Loucy (cell line): ENCODE data around the gene P2RX3.

Experiments used
- H2AFZ ChIP-seq: fragments of 200-600 bp; sonication (generic); 2 replicates; pipeline ENCODE4 v1.6.0; 2016; ENCODE audit warnings: antibody characterized with exemption, mild to moderate bottlenecking, low read length, moderate library complexity
- H3F3A ChIP-seq: fragments of 200-600 bp; 2 replicates; pipeline ENCODE4 v1.6.0; 2016; ENCODE audit warnings: antibody characterized with exemption, low read depth, mild to moderate bottlenecking
- H3K27me3 ChIP-seq: fragments of 200-600 bp; sonication (generic); 2 replicates; pipeline ENCODE4 v1.6.1; 2014; ENCODE audit warnings: low read length, mild to moderate bottlenecking; ENCODE audit not compliant: insufficient read depth, poor library complexity, severe bottlenecking
- H3K36me3 ChIP-seq: fragments of 200-600 bp; sonication (generic); 2 replicates; pipeline ENCODE4 v1.6.1; 2016; ENCODE audit warnings: low read length; ENCODE audit not compliant: insufficient read depth
- H3K4me1 ChIP-seq: fragments of 200-600 bp; sonication (generic); 2 replicates; pipeline ENCODE4 v1.5.1; 2014; ENCODE audit warnings: low read length, mild to moderate bottlenecking; ENCODE audit not compliant: insufficient read depth, poor library complexity, severe bottlenecking
- H3K4me2 ChIP-seq: fragments of 200-600 bp; sonication (generic); 2 replicates; pipeline ENCODE4 v1.6.0; 2014; ENCODE audit warnings: antibody characterized with exemption, low read length, low read depth, mild to moderate bottlenecking; ENCODE audit not compliant: poor library complexity, severe bottlenecking
- H3K4me3 ChIP-seq: fragments of 200-600 bp; sonication (generic); 2 replicates; pipeline ENCODE4 v1.5.1; 2014; ENCODE audit warnings: low read length, mild to moderate bottlenecking, mixed read lengths; ENCODE audit not compliant: poor library complexity, severe bottlenecking
- H3K79me2 ChIP-seq: fragments of 200-600 bp; sonication (generic); 2 replicates; pipeline ENCODE4 v1.6.1; 2014; ENCODE audit warnings: low read length; ENCODE audit not compliant: insufficient read depth
- H3K9ac ChIP-seq: fragments of 200-600 bp; sonication (generic); 2 replicates; pipeline ENCODE4 v1.6.0; 2014; ENCODE audit warnings: mild to moderate bottlenecking, low read depth, low read length, moderate library complexity; ENCODE audit not compliant: poor library complexity, severe bottlenecking
- H3K9me2 ChIP-seq: fragments of 200-600 bp; sonication (generic); replicated peaks from 2 replicates; pipeline ENCODE4 v1.6.1; 2016; ENCODE audit warnings: low read depth, low read length, mixed read lengths
- H3K9me3 ChIP-seq: fragments of 200-600 bp; sonication (generic); 2 replicates; pipeline ENCODE4 v1.6.1; 2014; ENCODE audit warnings: mild to moderate bottlenecking, antibody characterized with exemption, low read length, low read depth; ENCODE audit not compliant: insufficient read depth
- H4K20me1 ChIP-seq: fragments of 200-600 bp; sonication (generic); 2 replicates; pipeline ENCODE4 v1.6.0; 2014; ENCODE audit warnings: antibody characterized with exemption, low read length, mild to moderate bottlenecking; ENCODE audit not compliant: insufficient read depth, poor library complexity, severe bottlenecking
- CTCF ChIP-seq: fragments of 200-600 bp; sonication (generic); conservative IDR thresholded peaks from 2 replicates; pipeline ENCODE4 v1.5.1; 2014; ENCODE audit warnings: mild to moderate bottlenecking, antibody characterized with exemption, low read length
- EZH2phosphoT487 ChIP-seq: fragments of 200-600 bp; IDR thresholded peaks from 2 replicates; pipeline ENCODE4 v1.6.1; 2018; ENCODE audit warnings: antibody characterized with exemption, mild to moderate bottlenecking, moderate library complexity, borderline replicate concordance

Gene P2RX3

GRCh38 chr11:57314221-57314973 is 23.8 kb upstream of the P2RX3 start:
- Histone ChIP-seq H3F3A (no peaks in the 10 kb centered on the region), H3K9me3 (no peaks in the 10 kb centered on the region), H3K36me3 (0 out of 2 replicates have a peak, but pooled peaks cover 5% of the 10 kb centered on the region), H2AFZ (no peak overlapping the region), H4K20me1 (no peaks in the 10 kb centered on the region), H3K79me2 (no peaks in the 10 kb centered on the region), H3K9me2 (no peaks in the 10 kb centered on the region), H3K4me2 (no peak overlapping the region), H3K4me1 (peaks cover 31% of the 10 kb centered on the region), H3K4me3 (no peak overlapping the region), H3K9ac (no peak overlapping the region), H3K27me3 (no peaks in the 10 kb centered on the region)
- TF ChIP-seq CTCF, result no peak
- TF ChIP-seq EZH2phosphoT487, result no peak

GRCh38 chr11:57315491-57315890 is 22.7 kb upstream of the P2RX3 start:
- Histone ChIP-seq H2AFZ (peak overlapping the region; percentile 36; the same call in 1 of the 2 replicates), H3K36me3 (0 out of 2 replicates have a peak, but pooled peaks cover 5% of the 10 kb centered on the region), H3K79me2 (no peaks in the 10 kb centered on the region), H3K9ac (peak overlapping the region; percentile 50), H3K9me2 (no peaks in the 10 kb centered on the region), H3K27me3 (no peaks in the 10 kb centered on the region), H3K9me3 (no peaks in the 10 kb centered on the region), H3F3A (no peaks in the 10 kb centered on the region), H4K20me1 (no peaks in the 10 kb centered on the region), H3K4me2 (peak overlapping the region; percentile 63), H3K4me3 (peak overlapping the region; percentile 57), H3K4me1 (peaks cover 31% of the 10 kb centered on the region)
- no peak for TF ChIP-seq EZH2phosphoT487
- TF ChIP-seq CTCF, result no peak

GRCh38 chr11:57316017-57316416 is 22.1 kb upstream of the P2RX3 start:
- Histone ChIP-seq H4K20me1 (peaks cover 2% of the 10 kb centered on the region), H3K4me1 (peaks cover 29% of the 10 kb centered on the region), H3K4me2 (peak overlapping the region; percentile 63), H3K27me3 (no peaks in the 10 kb centered on the region), H3K79me2 (no peaks in the 10 kb centered on the region), H3K4me3 (peak overlapping the region; percentile 57), H3F3A (no peaks in the 10 kb centered on the region), H3K9me2 (no peaks in the 10 kb centered on the region), H2AFZ (peak overlapping the region; percentile 36; the same call in 1 of the 2 replicates), H3K9me3 (no peaks in the 10 kb centered on the region), H3K36me3 (0 out of 2 replicates have a peak, but pooled peaks cover 5% of the 10 kb centered on the region), H3K9ac (peak overlapping the region; percentile 50)
- TF ChIP-seq CTCF (0 out of 2 replicates have a peak, but pooled peaks have one; percentile 23), EZH2phosphoT487 (no peak)
